ENCODE measurements around the gene AK3.

- TF ChIP-seq CTCF (IDR thresholded peaks at IDR 0.05; ENCODE audit: borderline replicate concordance, extremely low read depth, low read length, poor library complexity, severe bottlenecking), result no peak
- no peak for TF ChIP-seq EZH2 (IDR thresholded peaks at IDR 0.05; ENCODE audit: borderline replicate concordance, low read depth, low read length, severe bottlenecking)
These were observed 1.2 kb upstream of the AK3 start for GRCh38 chr9:4742246-4742645.
